ENCODE data around the gene GSG1L.

Gene GSG1L

GRCh38 chr16:27773344-27773743 lies 290.2 kb downstream of the GSG1L start:
- WGBS: 91% methylated on average over 4 of the region's 4 CpGs
- H3K14ac ChIP-seq (ENCODE audit: low read length in 2 of 2): no peak overlapping the region

DNA sequence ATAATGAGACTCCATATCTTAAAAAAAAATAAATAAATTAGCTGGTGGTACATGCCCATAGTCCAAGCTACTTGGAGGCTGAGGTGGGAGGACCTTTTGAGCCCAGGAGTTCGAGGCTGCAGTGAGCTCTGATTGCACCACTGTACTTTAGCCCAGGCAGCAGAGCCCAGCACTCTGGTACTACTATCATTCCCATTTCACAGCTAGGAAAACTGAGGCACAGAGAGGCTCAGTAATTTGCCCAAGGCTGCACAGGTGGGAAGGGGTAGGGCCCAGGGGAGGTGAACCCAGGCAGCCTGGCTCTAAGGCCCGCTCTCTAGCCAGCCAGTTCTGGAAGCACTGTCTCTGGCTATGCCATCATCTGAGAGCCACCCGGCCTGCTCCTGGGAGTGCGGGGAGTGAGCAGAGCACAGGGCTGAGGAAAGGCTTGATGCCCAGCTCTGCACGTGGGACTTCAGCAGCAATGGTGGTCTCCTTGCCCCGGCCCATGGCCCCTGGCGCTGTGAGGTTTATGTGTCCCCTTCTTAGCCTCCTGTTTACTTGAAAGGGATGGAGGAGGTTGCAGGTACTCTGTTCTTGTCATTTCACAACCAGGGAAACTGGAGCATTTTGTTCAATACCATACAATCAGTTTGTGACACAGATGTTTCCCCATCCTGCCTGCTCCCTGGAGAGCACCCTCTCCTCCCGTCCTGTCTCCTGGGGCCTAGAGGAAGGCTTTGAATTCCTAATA lies 291.3 kb downstream of the GSG1L start:
- no peak overlapping the region for H4K91ac ChIP-seq (ENCODE audit: low read length)
- WGBS: 86% methylated on average over 8 of the region's 8 CpGs

More at GRCh38 chr16:27773344-27773743, 290.2 kb downstream of the GSG1L start:
- no peak overlapping the region for H3K4me3 ChIP-seq (ENCODE audit: insufficient read depth in 1 of 2, low read depth in 1 of 2, low read length in 2 of 2)
- H3K23ac ChIP-seq (ENCODE audit: low read length in 2 of 2): no peak overlapping the region
- H3K18ac ChIP-seq (ENCODE audit: low read depth in 1 of 2, low read length in 2 of 2): no peak overlapping the region
- H3K27ac ChIP-seq (ENCODE audit: low read length, poor library complexity, severe bottlenecking): no peak overlapping the region
- no peak overlapping the region for H2BK120ac ChIP-seq (ENCODE audit: low read depth, low read length)
- H3K4me1 ChIP-seq (ENCODE audit: control insufficient read depth, insufficient read depth, low read depth, low read length): peaks cover 36% of the 10 kb centered on the region
- H2BK5ac ChIP-seq (ENCODE audit: low read depth, low read length, poor library complexity, severe bottlenecking): no peak overlapping the region
- DNase-seq: no peak
- no peak overlapping the region for H4K8ac ChIP-seq (ENCODE audit: low read length)
- no peak overlapping the region for H4K91ac ChIP-seq (ENCODE audit: low read length)
- H3K4me2 ChIP-seq (ENCODE audit: low read length, poor library complexity, severe bottlenecking): no peak overlapping the region
- H3K9me3 ChIP-seq (ENCODE audit: control insufficient read depth, low read length): no peaks in the 10 kb centered on the region
- no peaks in the 10 kb centered on the region for H3K79me1 ChIP-seq (replicated peaks; ENCODE audit: low read length, poor library complexity, severe bottlenecking)
- H2BK12ac ChIP-seq (ENCODE audit: low read length in 2 of 2): no peak overlapping the region
- peaks cover 48 to 56% of the 10 kb centered on the region in 2 experiments for H3K36me3 ChIP-seq (ENCODE audit: control insufficient read depth in 1 of 2, insufficient read depth in 2 of 2, low read depth in 1 of 2, low read length in 2 of 2)
- no peak overlapping the region for H2BK15ac ChIP-seq (ENCODE audit: low read depth, poor library complexity, severe bottlenecking)
- peak overlapping the region; percentile 46 for H2AK5ac ChIP-seq (ENCODE audit: low read length, severe bottlenecking)
- H3K9ac ChIP-seq (ENCODE audit: low read length): no peak overlapping the region
- no peaks in the 10 kb centered on the region for H3K27me3 ChIP-seq (ENCODE audit: control insufficient read depth in 1 of 2, insufficient read depth in 1 of 2, low read length in 2 of 2)
- no peak overlapping the region for H3K4ac ChIP-seq (ENCODE audit: low read depth in 1 of 2, low read length in 2 of 2)
- H2AFZ ChIP-seq (ENCODE audit: low read depth, low read length): peak overlapping the region; percentile 10

GRCh38 chr16:27771201-27771910 lies 292.2 kb downstream of the GSG1L start:
- H3K79me1 ChIP-seq (replicated peaks; ENCODE audit: low read length, poor library complexity, severe bottlenecking): no peaks in the 10 kb centered on the region
- no peak overlapping the region for H3K14ac ChIP-seq (ENCODE audit: low read length in 2 of 2)
- no peak overlapping the region for H3K18ac ChIP-seq (ENCODE audit: low read depth in 1 of 2, low read length in 2 of 2)
- whole genome bisulfite sequencing: 97% methylated on average over 16 of the region's 16 CpGs
- no peak overlapping the region for H3K4ac ChIP-seq (ENCODE audit: low read depth in 1 of 2, low read length in 2 of 2)
- H2BK12ac ChIP-seq (ENCODE audit: low read length in 2 of 2): no peak overlapping the region
- peak overlapping the region; percentile 10 for H2BK5ac ChIP-seq (ENCODE audit: low read depth, low read length, poor library complexity, severe bottlenecking)
- no peak overlapping the region for H3K9ac ChIP-seq (ENCODE audit: low read length)
- H3K27ac ChIP-seq (ENCODE audit: low read length, poor library complexity, severe bottlenecking): peak overlapping the region; percentile 99
- no peak for DNase-seq
- no peaks in the 10 kb centered on the region for H3K27me3 ChIP-seq (ENCODE audit: control insufficient read depth in 1 of 2, insufficient read depth in 1 of 2, low read length in 2 of 2)
- H2BK15ac ChIP-seq (ENCODE audit: low read depth, poor library complexity, severe bottlenecking): no peak overlapping the region
- no peak overlapping the region for H2BK120ac ChIP-seq (ENCODE audit: low read depth, low read length)
- H2AFZ ChIP-seq (ENCODE audit: low read depth, low read length): no peak overlapping the region
- H4K8ac ChIP-seq (ENCODE audit: low read length): no peak overlapping the region
- H3K4me1 ChIP-seq (ENCODE audit: control insufficient read depth, insufficient read depth, low read depth, low read length): peaks cover 37% of the 10 kb centered on the region
- H2AK5ac ChIP-seq (ENCODE audit: low read length, severe bottlenecking): peak overlapping the region; percentile 70
- peak overlapping the region; percentile 5 for H4K91ac ChIP-seq (ENCODE audit: low read length)
- no peak overlapping the region for H3K4me2 ChIP-seq (ENCODE audit: low read length, poor library complexity, severe bottlenecking)
- no peak overlapping the region for H3K23ac ChIP-seq (ENCODE audit: low read length in 2 of 2)
- H3K4me3 ChIP-seq (ENCODE audit: insufficient read depth in 1 of 2, low read depth in 1 of 2, low read length in 2 of 2): no peak overlapping the region
- peaks cover 52 to 53% of the 10 kb centered on the region in 2 experiments for H3K36me3 ChIP-seq (ENCODE audit: control insufficient read depth in 1 of 2, insufficient read depth in 2 of 2, low read depth in 1 of 2, low read length in 2 of 2)
- no peaks in the 10 kb centered on the region for H3K9me3 ChIP-seq (ENCODE audit: control insufficient read depth, low read length)

More for the DNA sequence above, 291.3 kb downstream of the GSG1L start:
- Histone ChIP-seq H3K4ac (ENCODE audit: low read depth in 1 of 2, low read length in 2 of 2) (no peak overlapping the region), H3K9me3 (ENCODE audit: control insufficient read depth, low read length) (no peaks in the 10 kb centered on the region), H4K8ac (ENCODE audit: low read length) (no peak overlapping the region), H2BK15ac (ENCODE audit: low read depth, poor library complexity, severe bottlenecking) (no peak overlapping the region), H2AK5ac (ENCODE audit: low read length, severe bottlenecking) (peak overlapping the region; percentile 8), H3K14ac (ENCODE audit: low read length in 2 of 2) (no peak overlapping the region), H2BK5ac (ENCODE audit: low read depth, low read length, poor library complexity, severe bottlenecking) (no peak overlapping the region), H3K18ac (ENCODE audit: low read depth in 1 of 2, low read length in 2 of 2) (no peak overlapping the region), H3K23ac (ENCODE audit: low read length in 2 of 2) (no peak overlapping the region), H3K27ac (ENCODE audit: low read length, poor library complexity, severe bottlenecking) (no peak overlapping the region), H3K27me3 (ENCODE audit: control insufficient read depth in 1 of 2, insufficient read depth in 1 of 2, low read length in 2 of 2) (no peaks in the 10 kb centered on the region), H2AFZ (ENCODE audit: low read depth, low read length) (no peak overlapping the region), H3K9ac (ENCODE audit: low read length) (no peak overlapping the region), H2BK12ac (ENCODE audit: low read length in 2 of 2) (no peak overlapping the region), H3K36me3 (ENCODE audit: control insufficient read depth in 1 of 2, insufficient read depth in 2 of 2, low read depth in 1 of 2, low read length in 2 of 2) (peaks cover 45 to 50% of the 10 kb centered on the region in 2 experiments), H3K4me2 (ENCODE audit: low read length, poor library complexity, severe bottlenecking) (no peak overlapping the region), H2BK120ac (ENCODE audit: low read depth, low read length) (no peak overlapping the region), H3K4me1 (ENCODE audit: control insufficient read depth, insufficient read depth, low read depth, low read length) (peaks cover 38% of the 10 kb centered on the region), H3K4me3 (ENCODE audit: insufficient read depth in 1 of 2, low read depth in 1 of 2, low read length in 2 of 2) (no peak overlapping the region), H3K79me1 (replicated peaks; ENCODE audit: low read length, poor library complexity, severe bottlenecking) (no peaks in the 10 kb centered on the region)
- DNase-seq: no peak
